HEK293 (cell line): Measurements from ENCODE around the gene CACNB4.

ENCODE experiments used
- GLIS1 ChIP-seq: fragments of 450-650 bp; formaldehyde crosslinking; IDR thresholded peaks from 2 replicates; pipeline ENCODE4 v1.5.1; 2016; ENCODE audit warnings: missing biosample characterization, missing genetic modification characterization
- YY1 ChIP-seq: fragments of 450-650 bp; formaldehyde crosslinking; IDR thresholded peaks from 2 replicates; pipeline ENCODE4 v1.5.1; 2018; ENCODE audit warnings: missing biosample characterization, missing genetic modification characterization
- ZNF394 ChIP-seq: fragments of 450-650 bp; formaldehyde crosslinking; IDR thresholded peaks from 2 replicates; pipeline ENCODE4 v1.5.1; 2016; ENCODE audit warnings: missing biosample characterization, missing genetic modification characterization, mild to moderate bottlenecking, moderate library complexity, borderline replicate concordance
- ZNF530 ChIP-seq: fragments of 450-650 bp; formaldehyde crosslinking; IDR thresholded peaks from 2 replicates; pipeline ENCODE4 v1.5.1; 2016; ENCODE audit warnings: low read depth, missing biosample characterization, missing genetic modification characterization
- ZNF548 ChIP-seq: fragments of 450-650 bp; formaldehyde crosslinking; IDR thresholded peaks from 2 replicates; pipeline ENCODE4 v1.5.1; 2016; ENCODE audit warnings: missing biosample characterization, missing genetic modification characterization
- ZNF560 ChIP-seq: fragments of 450-650 bp; formaldehyde crosslinking; IDR thresholded peaks from 2 replicates; pipeline ENCODE4 v1.5.1; 2017; ENCODE audit warnings: missing biosample characterization, missing genetic modification characterization, borderline replicate concordance
- TF ChIP-seq, protein P1 (sequence below): fragments of 450-650 bp; formaldehyde crosslinking; IDR thresholded peaks from 2 replicates; pipeline ENCODE4 v1.5.1; 2016; ENCODE audit warnings: missing biosample characterization, missing genetic modification characterization

GRCh38 chr2:152072011-152072410 is 26.8 kb downstream of the CACNB4 start:
- TF ChIP-seq ZNF394 (tag by site-specific recombination) (no peak), ZNF530 (no peak), YY1 (no peak), ZNF560 (tag by site-specific recombination) (no peak), GLIS1 (no peak), ZNF548 (no peak)
- TF ChIP-seq, protein P1, sequence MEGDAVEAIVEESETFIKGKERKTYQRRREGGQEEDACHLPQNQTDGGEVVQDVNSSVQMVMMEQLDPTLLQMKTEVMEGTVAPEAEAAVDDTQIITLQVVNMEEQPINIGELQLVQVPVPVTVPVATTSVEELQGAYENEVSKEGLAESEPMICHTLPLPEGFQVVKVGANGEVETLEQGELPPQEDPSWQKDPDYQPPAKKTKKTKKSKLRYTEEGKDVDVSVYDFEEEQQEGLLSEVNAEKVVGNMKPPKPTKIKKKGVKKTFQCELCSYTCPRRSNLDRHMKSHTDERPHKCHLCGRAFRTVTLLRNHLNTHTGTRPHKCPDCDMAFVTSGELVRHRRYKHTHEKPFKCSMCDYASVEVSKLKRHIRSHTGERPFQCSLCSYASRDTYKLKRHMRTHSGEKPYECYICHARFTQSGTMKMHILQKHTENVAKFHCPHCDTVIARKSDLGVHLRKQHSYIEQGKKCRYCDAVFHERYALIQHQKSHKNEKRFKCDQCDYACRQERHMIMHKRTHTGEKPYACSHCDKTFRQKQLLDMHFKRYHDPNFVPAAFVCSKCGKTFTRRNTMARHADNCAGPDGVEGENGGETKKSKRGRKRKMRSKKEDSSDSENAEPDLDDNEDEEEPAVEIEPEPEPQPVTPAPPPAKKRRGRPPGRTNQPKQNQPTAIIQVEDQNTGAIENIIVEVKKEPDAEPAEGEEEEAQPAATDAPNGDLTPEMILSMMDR: no peak
